GM12891 (cell line): ENCODE data around the gene EHD4.

Experiments used
- DNase-seq: peaks from one replicate; pipeline ENCODE4 v3.0.0; 2011; ENCODE audit warnings: low spot score; ENCODE audit not compliant: insufficient read length
- FAIRE-seq: peaks from 2 replicates; lab custom pipeline; 2011; peaks lifted over from hg19 to GRCh38; lab: Jason Lieb, UNC
- PAX5 ChIP-seq: IDR thresholded peaks from 2 replicates; pipeline ENCODE4 v1.6.1; 2011; ENCODE audit warnings: low read length, moderate library complexity, mild to moderate bottlenecking; ENCODE audit not compliant: insufficient read depth, severe bottlenecking
- POLR2A ChIP-seq: IDR thresholded peaks from 2 replicates; pipeline ENCODE4 v1.6.1; 2011; ENCODE audit warnings: low read depth, low read length, control low read depth
- POLR2AphosphoS5 ChIP-seq: IDR thresholded peaks from 2 replicates; pipeline ENCODE4 v1.6.1; 2011; ENCODE audit warnings: low read depth, low read length, control low read depth
- POU2F2 ChIP-seq: IDR thresholded peaks from 2 replicates; pipeline ENCODE4 v1.6.1; 2011; ENCODE audit warnings: low read depth, mild to moderate bottlenecking, control low read depth, low read length, moderate library complexity
- SPI1 ChIP-seq: IDR thresholded peaks from 2 replicates; pipeline ENCODE4 v1.6.1; 2011; ENCODE audit warnings: low read depth, low read length, control low read depth
- TAF1 ChIP-seq: IDR thresholded peaks from 2 replicates; pipeline ENCODE4 v1.6.1; 2011; ENCODE audit warnings: low read depth, low read length, control low read depth

Gene EHD4

DNA sequence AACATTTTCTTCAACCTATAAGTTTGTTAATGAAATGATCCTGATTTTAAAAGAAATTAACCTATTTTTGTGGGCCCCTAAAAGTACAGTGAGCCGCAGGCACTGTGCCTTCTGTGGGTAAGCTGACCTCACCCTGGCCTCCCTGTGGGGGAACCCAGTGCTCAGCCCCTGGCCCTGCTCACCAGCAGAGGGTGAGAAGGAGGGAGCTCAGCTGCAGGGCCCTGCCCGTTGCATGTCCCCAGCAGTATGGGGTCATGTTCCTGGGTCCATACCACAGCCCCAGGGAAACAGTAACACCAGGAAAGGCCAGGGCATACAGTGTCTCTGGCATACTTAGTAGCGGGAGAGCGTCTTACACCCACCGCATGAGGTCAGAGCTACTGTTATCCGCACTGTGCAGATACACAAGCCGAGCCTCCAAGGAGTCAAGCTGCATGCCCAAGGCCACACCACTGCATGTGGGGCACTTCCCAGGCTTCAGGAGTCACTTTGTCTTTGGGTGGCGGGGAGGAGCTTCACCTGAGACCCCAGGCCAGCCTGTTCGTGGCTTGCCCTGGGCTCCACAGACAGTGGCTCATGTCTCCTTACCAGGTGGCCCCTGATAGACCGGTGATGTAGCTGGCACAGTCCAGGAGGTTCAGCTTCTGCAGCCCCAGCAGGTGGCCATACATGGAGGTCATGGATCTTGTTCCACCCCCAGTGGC is 22.6 kb upstream of the EHD4 start:
- TF ChIP-seq POU2F2 (no peak), POLR2A (no peak), PAX5 (no peak), POLR2AphosphoS5 (no peak), SPI1 (no peak), TAF1 (no peak)
- DNase-seq, result no peak
- FAIRE-seq, result no peak

DNA sequence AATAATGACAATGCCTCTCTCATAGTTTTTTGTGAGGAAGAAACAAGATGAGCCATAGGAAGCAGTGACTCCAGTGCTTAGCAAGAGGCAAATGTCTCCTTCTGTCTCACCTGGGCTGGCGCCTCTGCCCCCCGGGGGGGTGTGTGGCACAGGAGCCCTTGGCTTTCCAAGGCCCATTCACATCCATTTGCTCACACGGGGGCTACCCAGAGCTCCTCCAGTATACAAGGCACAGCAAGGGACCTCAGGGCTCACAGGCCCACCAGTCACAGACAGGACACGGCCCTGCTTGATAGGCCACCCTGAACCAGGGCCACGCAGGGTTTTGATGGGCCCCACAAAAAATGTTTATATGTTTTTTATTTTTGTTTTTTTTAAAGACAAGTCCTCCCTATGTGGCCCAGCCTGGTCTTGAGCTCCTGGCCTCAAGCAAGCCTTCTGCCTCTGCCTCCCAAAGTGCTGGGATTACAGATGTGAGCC is 21.9 kb upstream of the EHD4 start:
- TF ChIP-seq POLR2AphosphoS5 (no peak), POLR2A (no peak), SPI1 (no peak), TAF1 (no peak), PAX5 (no peak), POU2F2 (no peak)
- DNase-seq, result no peak
- no peak for FAIRE-seq

DNA sequence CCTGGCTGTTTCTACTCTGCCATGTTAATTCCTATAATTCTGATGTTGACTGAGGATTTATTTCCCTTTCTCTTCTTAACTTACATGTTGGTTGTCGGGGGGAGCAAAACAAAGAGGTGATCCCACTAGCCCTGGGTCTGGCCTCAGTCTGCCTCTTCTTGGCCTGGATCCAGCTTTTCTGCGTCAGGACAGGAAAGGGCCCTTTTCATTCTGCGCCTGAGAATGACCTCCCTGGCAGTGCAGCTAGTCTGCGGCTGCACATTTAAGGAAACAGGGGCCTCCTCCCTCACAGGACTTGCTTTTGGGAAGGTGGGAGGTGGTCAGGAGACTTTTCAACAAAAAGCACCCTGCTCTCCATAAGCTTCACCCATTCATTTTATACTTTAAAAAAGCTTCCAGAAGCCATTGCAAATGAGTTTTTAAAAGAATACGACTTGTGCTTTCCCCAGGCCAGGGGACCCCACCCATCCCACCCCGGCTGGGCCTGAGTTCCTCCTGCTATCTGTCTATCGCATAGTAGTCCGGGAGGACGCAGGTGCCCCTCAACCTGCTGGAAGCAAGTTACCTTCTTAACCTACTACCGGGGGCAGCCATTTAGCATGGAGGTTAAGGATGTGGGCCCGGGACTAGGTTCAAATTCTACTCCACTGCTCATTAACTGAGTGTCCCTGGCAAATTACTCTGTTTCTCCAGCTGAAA is 21.3 kb upstream of the EHD4 start:
- TF ChIP-seq TAF1 (no peak), SPI1 (no peak), POLR2AphosphoS5 (no peak), POLR2A (no peak), POU2F2 (no peak)
- FAIRE-seq, result no peak
- no peak for DNase-seq

DNA sequence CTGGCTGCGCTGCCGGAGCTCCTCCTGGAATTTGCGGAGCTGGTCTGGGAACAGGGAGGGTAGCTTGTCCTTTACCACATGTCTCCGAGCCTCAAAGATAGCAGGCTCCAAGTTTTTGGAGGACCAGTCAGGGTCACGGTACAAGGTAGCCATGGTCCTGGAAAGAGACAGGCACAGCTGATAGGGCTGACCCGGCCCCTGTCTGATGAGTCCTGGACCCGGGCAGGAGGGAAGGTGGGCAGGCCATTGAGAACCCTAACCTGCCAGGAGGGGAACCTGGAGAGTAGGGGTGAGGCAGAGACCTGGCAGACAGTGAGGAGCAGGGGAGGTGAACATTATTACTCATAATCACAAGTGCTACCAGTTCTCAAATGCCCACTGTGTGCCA is 20.4 kb upstream of the EHD4 start:
- TF ChIP-seq TAF1 (no peak), POU2F2 (no peak), SPI1 (no peak), POLR2A (no peak), PAX5 (no peak), POLR2AphosphoS5 (no peak)
- no peak for FAIRE-seq

DNA sequence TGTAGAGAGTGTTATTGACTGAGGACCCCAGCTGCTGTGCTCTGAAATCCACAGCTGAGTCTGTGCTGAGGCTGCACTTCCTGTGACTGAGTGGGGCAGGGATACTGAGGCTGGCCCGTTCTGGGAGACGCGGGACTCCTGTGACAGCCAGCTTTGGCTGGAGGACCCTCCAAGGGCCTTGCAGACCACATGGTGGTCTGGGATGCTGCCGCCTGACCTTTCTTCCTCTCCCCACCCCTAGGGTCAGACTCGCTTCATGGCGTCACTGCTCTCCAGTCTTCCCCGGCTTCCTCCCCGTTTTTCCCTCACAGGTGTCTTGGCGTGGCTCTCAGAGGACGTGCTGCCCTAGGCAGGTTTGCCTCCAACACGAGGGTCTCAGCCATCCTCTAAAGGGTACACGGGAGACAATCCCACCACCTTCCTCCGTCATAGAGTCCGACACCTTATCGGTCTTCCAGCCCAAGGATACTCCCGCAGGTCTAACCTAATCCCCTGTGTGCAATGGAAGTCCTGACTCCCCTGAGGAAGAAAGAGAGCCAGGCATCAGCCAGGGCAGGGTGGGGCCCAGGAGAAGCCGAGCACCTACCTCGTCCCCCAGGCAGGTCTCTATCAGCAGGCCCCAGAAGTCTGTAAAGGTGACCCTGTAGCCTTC is 19.9 kb upstream of the EHD4 start:
- no peak for FAIRE-seq
- TF ChIP-seq PAX5, result no peak
- no peak for TF ChIP-seq POLR2A
- DNase-seq, result no peak

More for the DNA sequence above, 20.4 kb upstream of the EHD4 start:
- no peak for DNase-seq

DNA sequence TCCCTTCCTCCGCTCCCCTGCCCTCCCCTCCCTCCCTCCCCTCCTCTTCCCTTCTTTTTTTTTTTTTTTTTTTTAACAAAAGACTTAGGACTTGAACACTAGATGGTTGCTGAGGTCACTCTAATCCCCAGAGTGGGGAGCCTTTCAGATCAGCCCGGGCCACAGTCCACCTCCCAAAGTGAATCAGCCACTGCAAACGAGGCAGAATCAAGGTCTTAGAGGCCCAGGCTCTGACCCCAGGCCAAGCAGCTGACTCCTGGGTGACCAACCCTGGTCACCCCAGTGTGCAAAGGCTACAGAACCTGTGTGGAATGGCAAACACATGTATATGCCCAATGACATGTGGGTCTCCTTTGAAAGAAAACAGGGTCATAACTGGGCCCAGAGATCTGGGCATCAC is 18.3 kb upstream of the EHD4 start:
- FAIRE-seq (no peak), DNase-seq (no peak)
- TF ChIP-seq POLR2A, result no peak

DNA sequence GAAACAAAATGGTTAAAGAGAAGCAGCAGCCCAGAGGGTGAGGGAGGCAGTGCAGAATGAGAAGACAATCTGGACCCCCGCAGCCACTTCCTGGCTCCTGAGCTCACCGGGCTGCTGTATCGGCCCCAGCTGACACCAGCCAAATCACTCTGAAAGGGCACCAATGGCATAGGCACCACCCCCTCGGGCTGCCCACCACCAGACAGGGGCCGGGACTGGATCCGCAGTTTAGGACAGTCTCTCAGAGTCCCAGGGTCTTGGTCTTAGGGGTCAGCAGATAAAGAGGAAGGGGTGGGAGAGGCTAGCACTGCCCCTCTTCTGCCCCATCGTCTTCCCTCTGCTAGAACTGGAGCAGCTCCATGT is 17.9 kb upstream of the EHD4 start:
- FAIRE-seq (no peak), DNase-seq (no peak)
- TF ChIP-seq PAX5, result no peak
- TF ChIP-seq POLR2AphosphoS5, result no peak
- no peak for TF ChIP-seq POLR2A
- TF ChIP-seq SPI1, result no peak

DNA sequence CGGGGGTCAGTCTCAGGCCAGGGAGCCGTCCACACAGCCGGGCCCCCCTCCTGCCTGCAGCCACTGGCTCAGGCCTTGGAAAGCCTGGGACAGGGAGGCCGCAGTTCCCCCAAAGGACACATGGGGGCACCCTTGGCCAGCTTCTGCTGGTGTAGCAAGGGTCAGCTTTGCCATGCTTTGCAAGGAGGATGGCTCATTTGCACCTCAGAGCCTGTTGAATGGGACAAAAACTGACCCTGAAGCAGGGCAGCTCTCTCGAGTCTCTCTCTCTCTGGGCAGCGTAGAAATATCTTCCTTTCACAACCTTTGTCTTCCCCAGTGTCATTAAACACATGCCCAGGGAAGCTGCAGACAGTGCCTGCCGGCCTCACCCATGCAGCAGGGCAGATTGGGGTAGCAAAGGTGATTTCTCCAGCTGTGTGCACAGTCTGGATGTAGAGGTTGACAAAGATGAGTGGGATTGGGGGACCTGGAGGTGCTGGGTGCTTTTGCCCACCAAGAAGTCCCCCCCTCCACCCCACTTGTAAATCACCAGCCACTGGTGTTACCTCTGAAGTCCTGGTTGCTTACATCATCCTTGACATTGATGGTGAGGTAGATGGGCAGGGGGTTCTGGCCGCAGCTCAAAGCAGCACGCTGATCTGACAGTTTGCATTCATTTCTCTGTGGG is 17.4 kb upstream of the EHD4 start:
- TF ChIP-seq POU2F2 (no peak), PAX5 (no peak), POLR2A (no peak), TAF1 (no peak), POLR2AphosphoS5 (no peak), SPI1 (no peak)
- FAIRE-seq, result peak; percentile 85
- DNase-seq, result peak; percentile 90

DNA sequence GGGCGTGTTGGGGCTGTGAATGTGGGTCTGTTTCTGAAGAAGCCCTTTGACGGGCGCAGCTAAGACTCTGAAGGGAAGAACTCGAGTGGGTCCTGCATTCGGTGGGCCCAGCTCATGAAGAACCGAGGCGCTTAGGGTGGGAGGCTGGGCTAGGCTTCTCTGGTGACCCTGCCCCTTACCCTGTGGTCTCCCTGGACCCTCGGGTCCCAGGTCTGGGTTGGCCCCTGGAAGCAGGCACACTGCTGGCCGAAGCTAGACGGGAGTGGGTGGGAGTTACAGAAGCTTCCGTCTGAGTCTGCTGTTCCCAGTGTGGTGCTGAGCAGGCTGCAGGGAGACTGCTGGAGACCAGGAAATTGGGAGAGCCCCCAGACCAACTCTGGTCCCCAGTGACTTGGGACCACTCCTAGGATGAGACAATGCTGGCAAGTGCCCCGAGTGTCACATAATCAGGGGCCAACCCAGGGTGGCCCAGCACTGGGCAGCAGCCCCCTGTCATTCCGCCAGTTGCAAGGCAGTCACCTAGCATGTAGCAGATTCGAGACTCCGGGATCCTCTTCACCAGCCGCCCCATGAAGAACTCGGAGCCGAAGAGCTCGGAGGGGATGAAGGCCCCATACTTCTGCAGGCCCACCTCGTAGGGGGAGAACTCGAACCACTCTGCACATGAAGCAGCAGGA is 16.7 kb upstream of the EHD4 start:
- DNase-seq, result no peak
- no peak for TF ChIP-seq POLR2AphosphoS5
- TF ChIP-seq POLR2A, result no peak
- no peak for TF ChIP-seq PAX5
- no peak for TF ChIP-seq TAF1
- FAIRE-seq, result no peak

DNA sequence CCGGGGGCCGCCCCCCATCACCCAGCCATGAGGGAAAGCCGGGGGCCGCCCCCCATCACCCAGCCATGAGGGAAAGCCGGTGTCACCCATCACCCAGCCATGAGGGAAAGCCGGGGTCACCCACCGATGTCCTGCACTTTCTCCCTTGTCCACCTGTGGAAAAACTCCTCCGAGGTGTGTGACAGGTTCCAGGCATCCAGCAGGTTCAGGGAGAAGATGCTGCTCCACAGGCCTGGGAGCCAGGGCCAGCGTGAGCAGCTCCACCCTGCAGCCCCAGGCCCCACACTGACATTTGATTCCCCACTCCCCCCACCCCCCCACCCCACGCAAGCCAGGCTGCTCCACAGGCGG is 15.5 kb upstream of the EHD4 start:
- FAIRE-seq (no peak), DNase-seq (no peak)
- no peak for TF ChIP-seq TAF1
- TF ChIP-seq SPI1, result no peak
- TF ChIP-seq POLR2A, result no peak
- no peak for TF ChIP-seq POU2F2
- TF ChIP-seq PAX5, result no peak
- no peak for TF ChIP-seq POLR2AphosphoS5
